ENCODE measurements around the gene IFNA7. TPM values are rescaled to one million over a fixed set of nuclear protein-coding genes. Genes with fewer than 3 reads are reported as not detected.
"Not testable (repeated sequence)": the region's sequence is repeated elsewhere in the genome, so short reads cannot be mapped to it uniquely, and the experiment has no call there.

Gene IFNA7
- not detected for total RNA-seq

DNA sequence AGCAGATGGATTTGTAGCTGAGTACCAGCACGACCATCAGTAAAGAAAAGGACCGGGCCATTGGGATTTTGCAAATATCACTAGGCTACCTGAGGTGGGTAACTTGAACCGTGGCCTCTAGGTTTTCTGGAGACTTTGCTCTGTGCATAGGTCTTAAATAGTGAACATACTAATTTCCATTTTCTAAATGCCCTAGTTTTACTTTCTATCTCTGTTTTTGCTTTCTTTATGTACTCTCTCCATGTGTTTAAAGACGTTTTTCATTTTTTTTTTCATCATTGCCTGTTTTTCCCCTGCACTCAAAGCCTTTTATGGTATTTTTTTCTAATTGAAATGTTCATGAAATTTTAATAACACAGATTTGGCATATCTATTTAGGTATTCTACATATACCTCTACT lies at the start of gene IFNA7:
TSS of gene IFNA7 (minus strand) at position 101 of the 400 bp plus-strand sequence. CDS start at position 61, 40 bp downstream.
- ATAC-seq (ENCODE audit: low FRiP score); DNase-seq (ENCODE audit: low spot score): not testable (repeated sequence)

DNA sequence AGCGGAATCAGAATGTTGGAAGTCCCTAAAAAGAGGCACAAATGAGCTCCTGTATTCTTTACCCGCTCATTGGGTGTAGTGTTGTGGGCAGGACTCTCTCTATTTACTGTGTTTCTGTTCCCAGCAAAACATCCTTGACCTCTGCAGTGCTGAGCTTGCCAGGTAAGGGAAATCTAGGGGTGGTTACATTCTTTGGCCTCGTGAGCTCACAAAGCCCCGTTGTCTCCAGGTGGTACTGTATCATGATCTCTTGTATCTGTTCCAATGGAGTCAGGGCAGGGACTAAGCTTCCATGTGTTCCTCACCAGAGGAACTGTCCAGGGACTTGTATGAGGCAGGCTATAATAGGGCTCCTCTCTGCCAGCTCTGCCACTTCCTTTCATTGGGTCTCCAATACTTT lies 49.6 kb upstream of the IFNA7 start:
- TF ChIP-seq, protein P1, sequence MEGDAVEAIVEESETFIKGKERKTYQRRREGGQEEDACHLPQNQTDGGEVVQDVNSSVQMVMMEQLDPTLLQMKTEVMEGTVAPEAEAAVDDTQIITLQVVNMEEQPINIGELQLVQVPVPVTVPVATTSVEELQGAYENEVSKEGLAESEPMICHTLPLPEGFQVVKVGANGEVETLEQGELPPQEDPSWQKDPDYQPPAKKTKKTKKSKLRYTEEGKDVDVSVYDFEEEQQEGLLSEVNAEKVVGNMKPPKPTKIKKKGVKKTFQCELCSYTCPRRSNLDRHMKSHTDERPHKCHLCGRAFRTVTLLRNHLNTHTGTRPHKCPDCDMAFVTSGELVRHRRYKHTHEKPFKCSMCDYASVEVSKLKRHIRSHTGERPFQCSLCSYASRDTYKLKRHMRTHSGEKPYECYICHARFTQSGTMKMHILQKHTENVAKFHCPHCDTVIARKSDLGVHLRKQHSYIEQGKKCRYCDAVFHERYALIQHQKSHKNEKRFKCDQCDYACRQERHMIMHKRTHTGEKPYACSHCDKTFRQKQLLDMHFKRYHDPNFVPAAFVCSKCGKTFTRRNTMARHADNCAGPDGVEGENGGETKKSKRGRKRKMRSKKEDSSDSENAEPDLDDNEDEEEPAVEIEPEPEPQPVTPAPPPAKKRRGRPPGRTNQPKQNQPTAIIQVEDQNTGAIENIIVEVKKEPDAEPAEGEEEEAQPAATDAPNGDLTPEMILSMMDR (IDR thresholded peaks at IDR 0.05) = no peak
- no peak for DNase-seq (ENCODE audit: low spot score)
- ATAC-seq (ENCODE audit: low FRiP score) = no peak

DNA sequence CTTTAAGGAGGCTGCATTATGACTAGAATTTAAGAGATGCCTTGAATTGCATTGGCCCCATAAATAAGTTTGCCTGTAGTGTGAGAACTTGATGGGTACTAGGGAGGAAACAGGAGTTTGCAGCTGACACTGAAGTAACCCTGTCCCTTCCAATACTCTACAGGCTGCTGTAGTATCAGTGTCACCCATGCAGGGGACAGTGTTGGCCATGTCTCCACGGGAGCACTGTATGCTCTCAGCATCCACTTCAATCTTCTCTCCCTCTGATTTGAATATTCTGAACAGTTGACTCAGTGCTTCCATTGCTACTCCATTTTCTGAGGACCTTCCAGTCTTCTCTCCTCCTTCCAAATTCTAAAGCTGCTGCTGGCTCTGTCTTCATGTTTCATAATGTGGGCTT lies 49.2 kb upstream of the IFNA7 start:
- TF ChIP-seq, protein P1 (IDR thresholded peaks at IDR 0.05) = no peak
- ATAC-seq (ENCODE audit: low FRiP score) (no peak), DNase-seq (ENCODE audit: low spot score) (no peak)

DNA sequence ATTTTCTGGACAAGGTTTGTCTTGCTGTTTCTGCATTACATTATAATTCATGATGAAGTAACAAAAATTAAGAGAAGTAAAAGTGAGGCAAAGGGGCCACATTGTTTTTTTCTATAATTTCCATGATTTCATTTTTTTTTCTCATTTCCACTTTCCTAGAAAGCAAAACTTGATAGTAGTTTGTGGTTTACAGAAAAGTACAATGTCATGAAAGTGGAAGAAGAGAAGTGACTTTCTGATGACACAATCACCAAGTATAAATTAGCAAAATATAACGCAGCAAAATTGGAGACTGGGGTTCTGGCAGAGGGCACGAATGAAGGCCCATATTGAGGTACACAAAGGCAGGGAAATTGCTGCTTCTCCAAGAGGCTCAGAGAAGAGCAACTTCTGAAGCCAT lies 42.8 kb upstream of the IFNA7 start:
- ATAC-seq (ENCODE audit: low FRiP score) (no peak), DNase-seq (ENCODE audit: low spot score) (no peak)
- TF ChIP-seq, protein P1 (IDR thresholded peaks at IDR 0.05) = no peak

DNA sequence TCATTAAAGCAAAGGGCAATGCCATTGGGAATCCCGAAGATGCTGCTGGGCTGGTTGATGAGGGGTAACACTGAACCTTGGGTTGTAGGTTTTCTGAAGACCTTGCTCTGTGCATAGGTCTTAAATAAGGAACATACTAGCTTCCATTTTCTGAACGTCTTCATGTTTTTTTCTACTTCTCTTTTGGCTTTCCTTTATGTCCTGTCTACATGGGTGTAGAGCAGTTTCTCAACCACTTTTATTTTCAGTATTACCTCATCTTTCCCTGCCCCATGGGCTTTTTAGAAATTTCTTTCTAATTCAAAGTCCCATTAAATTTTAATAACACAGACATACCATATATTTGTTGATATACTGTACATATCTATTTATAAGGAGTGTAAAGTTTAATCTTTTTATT lies 37.9 kb upstream of the IFNA7 start, which contains the start of gene IFNA14:
TSS of gene IFNA14 (minus strand) at position 95 of the 400 bp plus-strand sequence. CDS start at position 25, 70 bp downstream.
- no peak for DNase-seq (ENCODE audit: low spot score)
- no peak for ATAC-seq (ENCODE audit: low FRiP score)
- TF ChIP-seq, protein P1 (IDR thresholded peaks at IDR 0.05) = no peak

DNA sequence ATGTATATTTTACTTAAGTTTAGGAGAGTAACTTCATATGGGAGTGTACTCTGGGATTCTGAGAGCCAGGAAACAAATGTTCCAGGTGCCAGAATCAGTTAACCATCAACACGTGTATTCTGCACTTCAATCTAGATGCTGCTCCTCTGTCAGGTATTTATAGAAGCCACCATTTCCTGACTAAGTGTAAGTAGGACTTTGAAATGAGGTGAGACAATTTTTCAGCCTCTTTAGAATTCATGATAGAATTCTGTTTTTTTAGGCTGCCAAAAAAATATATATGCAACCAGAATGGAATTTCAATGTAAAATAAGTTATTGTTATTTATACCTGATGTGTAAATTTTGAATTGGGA lies 34.3 kb upstream of the IFNA7 start:
- ATAC-seq (ENCODE audit: low FRiP score); DNase-seq (ENCODE audit: low spot score): not testable (repeated sequence)

DNA sequence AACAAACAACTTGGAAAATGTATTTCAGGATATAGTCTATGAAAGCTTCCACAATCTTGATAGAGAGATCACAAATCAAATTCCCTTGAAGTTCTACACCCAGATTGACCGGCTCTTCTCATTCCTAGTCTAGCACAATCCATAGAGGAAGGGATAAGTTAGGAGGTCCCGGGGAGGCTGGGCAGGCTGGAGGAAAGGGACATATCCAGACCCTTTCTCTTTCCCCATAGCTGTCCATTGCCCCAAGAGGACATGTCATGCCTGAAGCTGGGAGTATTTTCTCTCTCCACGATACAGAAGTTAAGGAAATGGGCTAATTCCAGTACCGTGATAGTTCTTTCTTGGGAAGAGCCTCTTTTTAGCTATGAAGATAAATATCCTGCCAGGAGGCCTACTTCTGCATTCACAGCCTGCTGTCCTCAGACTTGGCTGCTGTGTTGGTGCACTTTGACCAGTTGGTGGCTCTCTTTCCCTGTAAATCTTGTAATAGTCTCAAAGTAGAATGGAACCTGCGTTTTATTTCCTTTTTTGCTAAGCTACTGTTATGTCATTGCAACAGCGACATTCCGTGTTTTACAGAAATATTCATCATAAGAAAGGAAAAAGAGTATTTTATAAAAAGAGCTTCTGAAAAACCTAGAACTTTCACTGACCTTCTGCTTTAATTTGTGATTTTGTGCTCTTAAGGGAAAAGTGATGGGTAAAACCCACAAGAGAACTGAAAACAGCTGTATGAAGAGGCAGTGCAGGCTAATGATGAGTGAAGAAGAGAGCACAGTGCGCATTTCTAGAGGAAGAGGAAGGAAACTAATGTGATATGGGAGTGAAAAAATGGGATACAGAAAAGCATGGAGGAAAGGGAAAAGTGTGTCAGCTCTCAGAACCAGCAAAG lies 33.7 kb upstream of the IFNA7 start:
- not testable (repeated sequence) for ATAC-seq (ENCODE audit: low FRiP score); DNase-seq (ENCODE audit: low spot score)

DNA sequence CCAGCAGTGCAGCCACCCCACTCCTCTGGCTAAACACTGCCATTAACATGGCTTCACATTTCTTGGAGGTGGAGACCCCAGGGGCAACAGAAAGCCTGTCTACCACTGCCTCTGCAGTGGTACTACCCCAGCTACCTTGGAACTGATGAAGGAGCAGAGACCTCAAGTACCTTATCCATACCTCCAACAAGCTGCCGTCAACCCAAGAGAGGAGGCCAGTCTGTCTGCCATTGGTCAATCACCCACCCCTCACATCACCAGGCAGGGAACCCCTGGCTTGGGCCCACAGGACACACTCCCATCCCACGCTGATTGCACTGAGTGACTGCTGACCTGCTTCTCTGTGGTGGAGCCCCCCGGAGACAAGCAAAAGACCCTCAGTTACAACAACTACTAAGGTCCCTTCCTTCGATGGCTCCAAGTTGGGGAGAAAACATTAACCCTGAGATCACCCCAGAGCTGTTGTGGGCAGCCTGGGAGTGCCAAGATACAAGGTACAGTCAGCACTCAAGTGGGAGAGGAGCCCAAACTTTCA lies 32.2 kb upstream of the IFNA7 start:
- TF ChIP-seq, protein P1 (IDR thresholded peaks at IDR 0.05) = no peak
- DNase-seq (ENCODE audit: low spot score) = no peak

More for the DNA sequence above, 32.2 kb upstream of the IFNA7 start:
- ATAC-seq (ENCODE audit: low FRiP score) = no peak

Measured in omental fat pad (tissue), 4 donors.